HG03064 (cell line): ENCODE data around the gene CFAP65.

Experiments
- ATAC-seq: cut with Tn5 transposase; IDR thresholded peaks from one replicate; pipeline ENCODE4 v1.9.1; 2021; ENCODE audit warnings: low read depth; ENCODE audit not compliant: unreplicated experiment

Gene CFAP65

DNA sequence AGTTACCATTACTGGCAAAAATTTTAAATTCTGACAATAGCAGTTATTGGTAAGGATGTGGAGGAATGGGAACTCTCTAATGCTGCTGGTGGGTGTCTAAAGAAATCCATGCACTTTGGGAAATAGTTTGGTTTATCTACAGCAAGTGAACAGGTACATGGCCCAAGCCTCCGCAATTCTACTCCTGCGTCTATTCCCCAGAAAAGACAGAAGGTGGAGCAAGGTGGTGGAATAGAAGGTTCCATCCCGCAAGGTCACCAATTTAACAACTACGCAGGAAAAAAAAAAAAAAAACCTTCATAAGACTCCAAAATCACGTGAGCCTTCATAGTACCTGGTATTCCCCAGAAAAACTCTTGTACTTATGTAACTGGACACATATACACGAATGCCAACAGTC lies 6.5 kb downstream of the CFAP65 start:
- no peak for ATAC-seq

DNA sequence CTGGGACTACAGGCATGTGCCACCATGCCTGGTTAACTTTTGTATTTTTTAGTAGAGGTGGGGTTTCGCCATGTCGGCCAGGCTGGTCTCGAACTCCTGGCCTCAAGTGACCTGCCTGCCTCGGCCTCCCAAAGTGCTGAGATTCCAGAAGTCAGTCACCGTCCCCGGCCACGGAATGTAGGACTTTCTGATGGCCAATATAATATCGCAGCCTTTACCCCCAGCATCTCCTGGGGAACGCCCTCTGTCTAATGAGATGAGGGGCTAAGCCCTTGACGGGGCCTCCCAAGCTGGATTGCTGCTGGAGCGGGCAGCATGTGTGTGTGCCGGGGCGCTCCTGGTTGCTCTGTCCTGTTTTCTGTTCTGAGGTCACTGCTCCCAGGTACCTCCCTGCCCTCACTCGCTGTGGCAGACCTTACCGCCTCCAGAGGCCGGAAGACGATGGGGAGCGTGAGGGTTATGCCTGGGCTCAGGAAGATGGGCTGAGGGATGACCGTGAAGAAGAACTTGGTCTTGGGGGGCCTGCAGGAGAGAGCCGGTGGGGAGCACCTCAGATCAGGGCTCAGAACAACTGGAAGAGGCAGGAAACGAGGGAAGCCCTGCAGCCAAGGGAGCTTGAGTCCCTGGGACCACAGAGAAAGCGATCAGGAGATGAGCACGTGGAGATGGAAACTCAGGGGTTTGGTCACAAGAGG lies 9.1 kb downstream of the CFAP65 start:
- ATAC-seq: no peak

DNA sequence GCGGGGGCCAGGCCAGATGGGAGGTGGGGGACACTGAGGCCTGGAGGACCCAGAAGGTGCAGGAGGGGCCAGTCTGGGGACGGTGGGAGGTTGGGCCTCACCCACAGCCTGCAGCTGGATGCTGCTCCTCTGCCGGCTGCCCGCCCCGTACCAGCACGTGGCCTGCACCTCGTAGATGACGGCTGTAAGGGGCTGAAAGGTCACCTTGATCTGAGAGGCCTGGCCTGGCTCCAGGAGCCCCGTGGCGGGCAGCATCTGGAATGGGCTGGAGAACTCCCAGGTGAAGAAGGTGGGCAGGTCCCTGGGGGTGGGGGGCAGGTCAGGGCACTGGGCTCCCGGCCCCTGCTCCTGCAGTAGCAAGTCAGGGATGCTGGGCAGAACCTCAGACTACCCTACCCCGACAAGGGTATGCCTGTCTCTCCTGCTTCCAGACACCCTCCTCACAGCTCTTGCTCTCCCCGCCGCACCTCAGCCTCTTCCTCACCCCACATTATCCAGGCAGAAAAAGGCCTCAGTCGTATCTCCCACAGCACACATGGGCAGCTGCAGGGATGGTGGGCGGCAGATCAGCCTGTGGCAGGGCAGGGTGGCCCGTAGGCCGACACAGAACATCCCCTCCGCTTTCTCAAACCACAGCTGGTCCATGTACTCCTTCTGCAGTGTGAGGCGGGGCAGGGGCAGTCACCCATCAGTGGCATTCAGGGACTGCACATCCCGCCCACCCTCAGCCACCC lies 10.1 kb downstream of the CFAP65 start:
- no peak for ATAC-seq

GRCh38 chr2:219030177-219030940 lies 11.0 kb downstream of the CFAP65 start:
- ATAC-seq: no peak

- peak; percentile 69 for ATAC-seq
These were observed 11.5 kb downstream of the CFAP65 start for GRCh38 chr2:219029829-219030165.

DNA sequence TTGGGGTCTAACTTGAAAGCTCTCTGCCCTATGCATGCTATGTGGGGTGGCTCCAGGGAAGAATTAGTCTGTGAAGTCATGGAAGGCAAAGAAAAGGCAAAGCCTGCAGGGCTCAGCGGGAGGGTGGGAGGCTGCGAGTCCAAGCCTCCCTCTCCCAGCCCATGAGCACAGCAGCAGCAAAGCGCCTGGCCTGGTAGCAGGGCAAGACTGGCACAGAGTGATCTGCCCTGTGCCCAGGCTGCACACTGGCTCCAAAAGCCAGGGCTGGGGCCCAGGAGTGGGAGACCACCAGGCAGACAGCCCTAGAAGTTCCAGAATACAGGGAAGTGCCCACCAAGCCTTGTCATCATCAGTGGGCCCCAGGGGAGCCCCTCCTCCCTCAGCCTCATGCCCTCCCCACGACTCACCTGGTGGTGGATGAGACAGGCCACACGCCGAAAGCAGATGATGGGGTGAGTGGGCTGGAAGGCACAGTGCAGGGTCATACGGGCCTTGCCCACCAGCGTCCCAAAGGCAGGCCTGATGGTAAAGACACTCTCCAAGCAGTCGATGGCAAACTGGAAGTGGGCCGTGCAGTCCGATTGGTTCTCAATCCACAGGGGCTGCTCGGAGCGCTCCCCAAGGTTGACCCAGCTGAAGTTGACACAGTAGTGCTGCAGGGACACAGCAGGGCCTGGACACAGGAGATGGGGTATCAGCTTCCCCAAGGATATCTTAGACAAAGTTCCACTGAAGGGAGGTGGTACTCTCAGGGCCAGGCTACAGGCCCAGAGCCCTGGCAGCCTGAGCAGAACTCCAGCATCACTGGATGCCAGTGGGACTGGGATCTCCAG lies 12.1 kb downstream of the CFAP65 start:
- no peak for ATAC-seq

- no peak for ATAC-seq
These were observed 13.2 kb downstream of the CFAP65 start for GRCh38 chr2:219028141-219028540.

DNA sequence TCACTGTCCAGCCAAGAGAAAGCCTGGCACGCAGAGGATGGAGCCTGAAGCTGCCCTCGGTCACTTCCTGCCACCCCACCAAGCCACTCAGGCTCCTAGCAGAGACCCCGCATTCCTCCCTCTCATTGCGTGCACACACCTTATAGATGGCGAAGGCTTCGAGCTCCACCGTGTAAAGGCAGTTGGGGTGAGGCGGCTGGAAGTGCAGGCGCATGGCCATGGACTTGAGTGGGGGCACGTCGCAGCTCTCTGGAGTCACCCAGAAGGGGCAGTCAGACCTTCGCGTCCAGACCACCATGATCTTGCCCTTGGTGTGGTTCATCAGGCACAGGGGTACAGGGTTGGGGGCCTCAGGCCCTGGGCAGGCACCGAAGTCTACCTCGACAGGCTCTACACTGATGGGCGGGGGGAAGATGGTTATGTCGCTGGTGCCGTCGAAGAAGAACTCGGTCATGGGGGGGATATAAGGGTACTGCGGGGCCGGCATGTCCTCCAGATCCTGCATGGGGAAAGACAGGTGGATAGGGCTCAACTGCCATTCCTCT lies 13.7 kb downstream of the CFAP65 start:
- ATAC-seq: no peak

- ATAC-seq: no peak
These were observed 14.4 kb downstream of the CFAP65 start for GRCh38 chr2:219026946-219027345.

DNA sequence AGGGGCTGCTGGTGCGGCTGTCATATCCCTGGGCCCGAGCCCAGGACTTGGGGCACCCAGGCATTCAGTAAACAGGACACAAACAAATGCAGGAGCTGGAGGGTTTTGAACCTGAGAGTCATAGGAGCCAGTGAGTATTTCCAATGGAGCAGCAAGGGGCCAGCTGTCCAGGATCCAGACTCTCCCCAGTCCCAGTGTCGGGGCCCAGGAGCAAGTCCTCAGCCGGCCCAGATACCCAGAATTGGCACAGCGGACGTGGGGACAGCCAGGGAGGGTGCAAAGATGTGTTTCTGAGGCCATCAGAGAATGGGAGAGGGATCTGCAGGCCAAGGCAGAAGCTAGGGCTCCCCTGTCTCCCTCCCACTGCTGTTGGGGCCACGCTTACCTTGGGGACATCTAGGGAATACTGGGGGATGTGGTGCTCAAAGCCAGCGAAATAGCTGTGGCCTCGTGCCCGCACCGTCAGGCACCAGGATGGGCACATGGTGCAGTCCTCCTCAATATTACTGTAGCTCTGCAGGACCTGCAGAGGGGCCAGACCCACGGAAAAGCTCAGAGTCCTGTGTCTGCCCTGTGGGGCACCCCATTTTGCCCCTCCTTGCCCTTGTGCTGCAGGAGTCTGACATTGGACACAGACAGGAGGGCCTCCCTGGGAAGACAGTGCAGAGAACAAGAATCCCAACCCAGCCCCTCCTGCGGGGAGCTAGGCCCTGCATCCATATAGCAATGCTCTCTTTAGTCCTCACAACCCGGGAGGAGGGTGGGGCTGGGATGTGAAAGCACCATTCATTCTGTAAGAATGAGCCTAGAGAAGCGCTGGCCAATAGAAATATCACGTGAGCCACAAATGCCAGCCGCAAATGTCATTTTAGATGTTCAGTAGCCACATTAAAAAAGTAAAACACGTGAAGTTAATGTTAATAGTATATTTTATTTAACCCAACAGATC lies 15.4 kb downstream of the CFAP65 start:
- no peak for ATAC-seq

DNA sequence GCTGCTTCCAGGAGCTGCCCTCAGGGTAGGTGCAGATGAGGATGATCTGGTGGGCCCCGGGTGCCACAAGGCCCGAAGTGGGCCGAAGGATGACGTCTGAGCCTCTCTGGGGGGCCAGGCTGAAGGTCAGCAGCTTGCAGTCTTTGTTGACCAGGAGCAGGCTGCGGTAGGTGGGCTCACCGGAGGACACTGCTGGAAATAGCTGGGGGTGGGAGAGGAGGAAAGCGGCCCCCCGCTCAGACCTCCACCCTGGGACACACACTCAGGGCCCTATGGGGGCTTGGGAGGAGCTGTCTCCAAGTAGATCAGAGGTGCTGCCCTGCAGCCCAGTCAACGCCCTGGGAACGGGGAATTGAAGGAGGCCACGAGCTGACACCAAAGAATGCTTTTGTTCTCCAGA lies 17.3 kb downstream of the CFAP65 start:
- no peak for ATAC-seq

GRCh38 chr2:219023045-219023605 lies 18.2 kb downstream of the CFAP65 start:
- no peak for ATAC-seq

DNA sequence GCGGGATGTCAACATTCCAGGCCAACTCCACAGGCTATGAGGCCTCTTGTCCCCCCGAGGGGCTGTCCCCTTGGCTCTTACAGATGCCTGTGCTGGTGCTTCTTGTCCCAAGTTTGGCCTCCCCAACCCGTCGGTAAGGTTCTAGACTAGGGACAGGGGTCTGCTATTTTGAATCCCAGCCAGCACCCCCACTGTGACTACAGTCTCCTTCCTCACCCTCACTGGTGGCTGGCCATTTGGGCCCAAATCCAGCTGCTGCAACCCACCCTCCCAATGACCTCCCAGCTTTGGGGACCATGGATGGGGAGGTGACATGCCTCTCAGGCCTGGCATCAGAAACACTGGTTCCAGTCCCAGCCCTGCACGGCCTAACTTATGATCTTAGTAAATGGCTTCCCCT lies 18.7 kb downstream of the CFAP65 start:
- no peak for ATAC-seq

DNA sequence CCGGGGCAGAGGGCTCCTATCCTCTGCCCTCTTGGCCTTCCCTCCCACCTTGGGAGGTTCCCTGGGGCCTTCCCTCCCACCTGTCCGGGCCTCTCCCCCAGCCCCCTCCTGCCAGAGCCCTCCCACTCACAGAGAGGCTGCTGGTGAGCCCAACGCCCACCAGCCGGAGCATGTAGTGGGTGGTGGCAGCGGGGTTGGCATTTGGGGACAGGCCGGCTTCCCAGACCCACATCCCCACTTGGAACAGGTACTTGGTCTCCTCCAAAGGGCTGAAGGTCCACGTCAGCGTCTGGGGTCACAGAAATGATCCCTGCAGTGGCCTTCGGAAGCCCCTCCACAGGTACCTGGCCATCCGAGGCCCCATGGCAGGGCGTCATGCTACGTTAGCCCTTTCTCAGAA lies 19.3 kb downstream of the CFAP65 start:
- ATAC-seq: no peak

GRCh38 chr2:219021591-219021990 lies 19.7 kb downstream of the CFAP65 start:
- ATAC-seq: no peak

- no peak for ATAC-seq
These were observed 20.5 kb downstream of the CFAP65 start for GRCh38 chr2:219020604-219021365.

GRCh38 chr2:219019436-219019835 lies 21.9 kb downstream of the CFAP65 start:
- ATAC-seq: no peak

DNA sequence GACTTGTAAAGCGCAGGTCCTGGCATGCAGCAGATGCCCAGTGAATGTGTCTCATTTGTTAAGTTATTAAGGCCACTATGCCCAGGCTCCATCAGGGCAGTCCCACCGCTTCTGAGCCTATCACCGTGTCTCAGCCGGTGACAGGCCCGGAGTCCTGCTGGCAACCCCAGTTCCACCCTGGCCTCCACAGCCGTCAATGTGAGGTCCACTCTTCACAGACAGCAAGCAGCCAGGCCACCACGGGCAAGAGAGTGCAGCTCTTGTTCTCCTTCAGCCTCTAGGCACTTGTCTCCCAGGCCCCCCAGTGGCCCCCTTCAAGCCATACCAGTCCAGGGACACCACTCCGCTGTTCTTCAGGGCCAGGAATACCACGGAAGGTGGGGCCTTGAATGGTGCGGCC lies 22.6 kb downstream of the CFAP65 start:
- no peak for ATAC-seq
